Thoracic aorta (tissue), 2 donors: Measurements from ENCODE around the gene SDC1. TPM values are rescaled to one million over a fixed set of nuclear protein-coding genes. Genes with fewer than 3 reads are reported as not detected.

Source experiments
- ATAC-seq: fragments of 150-250 bp; one replicate; pipeline ENCODE4 v1.8.0; 2017; ENCODE audit warnings: low read depth; ENCODE audit not compliant: insufficient number of reproducible peaks, low FRiP score
- DNase-seq: peaks from one replicate; pipeline ENCODE4 v3.0.0-alpha.2; 2020; ENCODE audit warnings: low spot score
- H3K27ac ChIP-seq, 2 donors: fragments of 200-600 bp; sonication (generic); 1 replicate in 1 of 2; 2 replicates in 1 of 2; pipeline ENCODE4 v1.5.1; 2016; ENCODE audit warnings: mild to moderate bottlenecking in 2 of 2, moderate library complexity in 2 of 2
- H3K27me3 ChIP-seq: fragments of 200-600 bp; sonication (generic); replicated peaks from 2 replicates; pipeline ENCODE4 v1.6.0; 2016; ENCODE audit warnings: mild to moderate bottlenecking; ENCODE audit not compliant: insufficient read depth
- H3K36me3 ChIP-seq: fragments of 200-600 bp; sonication (generic); one replicate; pipeline ENCODE4 v1.5.1; 2016
- H3K4me1 ChIP-seq, 2 donors: fragments of 200-600 bp; sonication (generic); 1 replicate in 1 of 2; 2 replicates in 1 of 2; pipeline versions ENCODE4 v1.5.1 to v1.6.0; 2016; ENCODE audit warnings: low read depth in 2 of 2, mild to moderate bottlenecking in 1 of 2; ENCODE audit not compliant: control insufficient read depth in 1 of 2
- H3K4me3 ChIP-seq: fragments of 200-600 bp; sonication (generic); 2 replicates; pipeline ENCODE4 v1.5.1; 2016; ENCODE audit warnings: mild to moderate bottlenecking
- H3K9me3 ChIP-seq: fragments of 200-600 bp; sonication (generic); 2 replicates; pipeline ENCODE4 v1.5.1; 2016
- total RNA-seq, 2 donors: library from RNA; depleted of rRNA; stranded (reverse); fragments of >200 nt; gene quantifications; one replicate each; pipeline versions ENCODE4 v1.1.0 to v1.2.3, GENCODE V29; 2016
- TF ChIP-seq, protein P1 (sequence below): fragments of 200-600 bp; sonication (generic); IDR thresholded peaks from one replicate; pipeline ENCODE4 v1.5.1; 2019; ENCODE audit warnings: antibody characterized with exemption

Gene SDC1
- total RNA-seq, 2 donors from 2014 or later, result 3.1 to 9.6 TPM

DNA sequence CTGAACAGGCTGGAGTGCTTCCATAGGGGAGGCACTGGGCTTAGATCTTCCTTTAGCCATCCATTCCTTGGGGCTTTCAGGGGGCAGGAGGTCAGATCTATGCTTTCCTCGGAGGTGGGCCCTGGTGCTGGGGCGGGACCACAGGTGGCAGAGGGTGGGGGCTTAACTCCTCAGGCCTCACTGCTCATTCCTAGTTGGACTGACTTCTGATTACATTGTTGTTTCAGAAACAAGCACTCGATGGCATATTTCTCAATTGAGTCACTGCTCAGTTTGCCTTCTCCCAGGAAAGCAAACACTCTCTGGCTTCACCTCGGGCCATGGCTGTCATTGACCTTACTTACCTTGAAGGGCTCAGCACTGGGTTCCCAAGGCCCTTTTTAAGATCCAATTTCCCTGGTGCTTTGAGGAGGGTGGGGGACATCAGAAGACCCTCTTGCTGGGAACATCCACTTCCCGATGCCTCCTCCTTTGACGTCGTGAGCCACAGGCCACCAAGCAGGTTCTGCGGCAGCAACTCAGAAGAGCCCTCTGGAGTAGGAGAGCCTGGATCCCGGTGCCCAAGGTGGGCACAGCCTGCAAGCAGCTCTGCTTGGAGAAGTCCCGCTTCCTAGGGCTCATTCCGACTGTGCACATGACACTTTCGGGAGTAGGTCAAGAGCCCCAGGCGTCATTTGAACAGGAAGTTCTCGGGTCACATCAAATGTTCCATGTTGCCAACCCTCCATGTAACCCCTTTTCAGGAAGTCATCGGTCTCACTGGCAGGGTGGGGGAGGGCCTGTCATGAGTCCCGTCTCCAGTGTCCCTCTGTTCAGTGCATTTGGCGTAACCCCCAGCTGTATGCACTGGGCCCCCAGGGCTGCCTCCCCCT is 40.6 kb downstream of the SDC1 start:
- TF ChIP-seq, protein P1, sequence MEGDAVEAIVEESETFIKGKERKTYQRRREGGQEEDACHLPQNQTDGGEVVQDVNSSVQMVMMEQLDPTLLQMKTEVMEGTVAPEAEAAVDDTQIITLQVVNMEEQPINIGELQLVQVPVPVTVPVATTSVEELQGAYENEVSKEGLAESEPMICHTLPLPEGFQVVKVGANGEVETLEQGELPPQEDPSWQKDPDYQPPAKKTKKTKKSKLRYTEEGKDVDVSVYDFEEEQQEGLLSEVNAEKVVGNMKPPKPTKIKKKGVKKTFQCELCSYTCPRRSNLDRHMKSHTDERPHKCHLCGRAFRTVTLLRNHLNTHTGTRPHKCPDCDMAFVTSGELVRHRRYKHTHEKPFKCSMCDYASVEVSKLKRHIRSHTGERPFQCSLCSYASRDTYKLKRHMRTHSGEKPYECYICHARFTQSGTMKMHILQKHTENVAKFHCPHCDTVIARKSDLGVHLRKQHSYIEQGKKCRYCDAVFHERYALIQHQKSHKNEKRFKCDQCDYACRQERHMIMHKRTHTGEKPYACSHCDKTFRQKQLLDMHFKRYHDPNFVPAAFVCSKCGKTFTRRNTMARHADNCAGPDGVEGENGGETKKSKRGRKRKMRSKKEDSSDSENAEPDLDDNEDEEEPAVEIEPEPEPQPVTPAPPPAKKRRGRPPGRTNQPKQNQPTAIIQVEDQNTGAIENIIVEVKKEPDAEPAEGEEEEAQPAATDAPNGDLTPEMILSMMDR, result no peak
- no peaks in the 10 kb centered on the region for H3K4me1 ChIP-seq
- DNase-seq (no peak), ATAC-seq (no peak)
- H3K36me3 ChIP-seq, result no peaks in the 10 kb centered on the region
- no peak overlapping the region for H3K4me3 ChIP-seq
- H3K9me3 ChIP-seq, result no peaks in the 10 kb centered on the region
- H3K27ac ChIP-seq, result no peak overlapping the region
- H3K27me3 ChIP-seq, result no peaks in the 10 kb centered on the region

DNA sequence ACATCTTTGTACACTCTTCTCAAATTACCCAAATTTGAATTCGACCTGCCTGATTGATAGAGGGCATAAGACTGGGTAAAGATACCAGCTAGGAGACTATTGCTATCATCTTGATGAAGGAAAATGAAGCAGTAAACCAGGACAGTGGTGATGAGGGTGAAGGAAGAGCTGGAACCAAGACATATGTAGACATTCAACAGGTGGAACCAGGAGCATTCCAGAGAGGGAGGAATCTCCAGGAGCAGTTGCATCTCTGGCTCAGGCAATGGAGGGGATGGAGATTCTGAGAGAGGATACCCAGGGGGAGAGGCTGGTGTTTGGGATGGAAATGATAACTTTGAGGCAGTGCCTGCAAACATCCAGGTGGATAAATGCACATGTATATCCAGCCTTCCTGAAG is 41.6 kb downstream of the SDC1 start:
- DNase-seq (no peak), ATAC-seq (no peak)
- H3K9me3 ChIP-seq, result no peaks in the 10 kb centered on the region
- no peaks in the 10 kb centered on the region for H3K36me3 ChIP-seq
- H3K27me3 ChIP-seq, result no peaks in the 10 kb centered on the region
- H3K4me1 ChIP-seq, result no peaks in the 10 kb centered on the region
- TF ChIP-seq, protein P1, result no peak
- H3K27ac ChIP-seq, result no peak overlapping the region
- no peak overlapping the region for H3K4me3 ChIP-seq

DNA sequence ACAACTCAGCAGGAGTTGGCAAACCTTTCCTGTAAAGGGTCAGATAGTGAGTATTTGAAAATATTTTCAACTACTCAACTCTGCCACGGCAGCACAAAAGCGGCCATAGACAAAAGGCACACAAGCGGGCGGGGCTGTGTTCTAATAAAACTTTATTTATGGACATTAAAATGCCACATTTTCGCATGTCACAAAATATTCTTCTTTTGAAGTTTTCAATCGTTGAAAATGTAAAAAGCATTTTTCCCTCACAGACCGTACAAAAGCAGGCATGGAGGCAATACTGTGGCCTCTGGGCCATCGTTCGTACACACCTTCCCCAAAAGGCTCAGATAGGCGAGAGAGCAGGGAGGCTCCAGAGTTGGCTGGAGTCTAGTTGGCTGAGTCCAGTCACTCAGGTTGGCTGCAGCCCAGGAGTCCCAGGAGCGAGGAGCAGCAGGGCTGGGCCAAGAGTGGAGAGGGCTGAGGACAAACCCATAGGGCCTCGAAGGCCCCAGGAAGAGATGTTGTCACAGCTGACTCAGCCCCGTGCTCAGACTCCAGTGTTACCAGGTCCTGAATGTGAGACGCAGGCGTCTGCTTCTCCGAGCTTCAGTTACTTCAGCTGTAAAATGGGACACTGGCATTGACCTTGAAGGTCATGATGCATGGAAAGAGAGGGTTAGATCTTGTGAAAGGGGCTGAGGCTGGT is 42.5 kb downstream of the SDC1 start:
- TF ChIP-seq, protein P1, result no peak
- no peak for ATAC-seq
- H3K27ac ChIP-seq, result no peak overlapping the region

DNA sequence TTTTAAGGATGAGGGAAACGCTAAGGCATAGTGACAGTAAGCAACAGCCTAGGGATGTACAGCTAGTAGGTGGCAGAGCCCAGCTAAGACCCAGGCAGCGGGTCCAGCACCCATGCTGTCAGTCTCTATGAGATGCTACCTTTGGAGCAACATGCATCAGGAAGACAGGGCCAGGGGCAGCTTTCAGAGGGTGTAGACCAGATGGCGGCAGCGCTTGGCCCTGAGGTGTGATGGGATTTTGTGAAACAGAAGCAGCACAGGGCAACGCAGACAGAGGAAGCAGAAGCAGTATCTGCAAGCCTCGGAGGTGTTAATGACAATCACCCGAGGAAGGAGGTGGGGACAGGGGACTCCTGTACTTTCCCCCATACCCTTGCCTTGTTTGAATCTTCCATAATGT is 43.2 kb downstream of the SDC1 start:
- ATAC-seq (no peak), DNase-seq (no peak)
- no peaks in the 10 kb centered on the region for H3K9me3 ChIP-seq
- no peaks in the 10 kb centered on the region for H3K27me3 ChIP-seq
- H3K4me3 ChIP-seq, result no peak overlapping the region
- H3K36me3 ChIP-seq, result no peaks in the 10 kb centered on the region
- TF ChIP-seq, protein P1, result no peak
- no peaks in the 10 kb centered on the region for H3K4me1 ChIP-seq
- H3K27ac ChIP-seq, result no peak overlapping the region

More for the DNA sequence above, 42.5 kb downstream of the SDC1 start:
- Histone ChIP-seq H3K36me3 (no peaks in the 10 kb centered on the region), H3K9me3 (no peaks in the 10 kb centered on the region), H3K4me3 (no peak overlapping the region), H3K27me3 (no peaks in the 10 kb centered on the region), H3K4me1 (no peaks in the 10 kb centered on the region)
- no peak for DNase-seq
